ENCODE measurements around the gene PLEKHA7.
A peak's percentile ranks its signal among the peaks of the same experiment; 100 is the strongest.

The PLEKHA7 gene

DNA sequence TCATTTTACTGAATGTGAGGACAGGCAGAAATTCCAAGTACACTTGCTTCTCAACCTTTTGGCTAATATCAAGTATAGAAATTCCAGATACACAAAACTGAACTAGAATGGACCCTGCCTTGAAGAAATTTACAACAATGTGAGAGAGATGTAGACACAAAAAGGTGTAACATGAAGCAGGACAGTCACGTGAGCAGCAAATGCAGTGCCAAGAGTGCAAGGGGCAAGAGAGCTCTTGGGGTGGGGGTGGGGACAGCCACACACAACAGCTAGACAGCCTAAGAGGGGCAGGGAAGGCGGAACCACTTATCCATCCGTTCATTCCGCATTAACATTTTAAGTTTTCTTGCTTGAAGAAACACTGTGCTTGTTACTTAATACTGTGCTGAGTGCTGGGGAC is 28.9 kb downstream of the PLEKHA7 start:
- H3K4me3 ChIP-seq (replicated peaks; ENCODE audit: low read depth, low read length), result no peak overlapping the region
- TF ChIP-seq, protein P1, sequence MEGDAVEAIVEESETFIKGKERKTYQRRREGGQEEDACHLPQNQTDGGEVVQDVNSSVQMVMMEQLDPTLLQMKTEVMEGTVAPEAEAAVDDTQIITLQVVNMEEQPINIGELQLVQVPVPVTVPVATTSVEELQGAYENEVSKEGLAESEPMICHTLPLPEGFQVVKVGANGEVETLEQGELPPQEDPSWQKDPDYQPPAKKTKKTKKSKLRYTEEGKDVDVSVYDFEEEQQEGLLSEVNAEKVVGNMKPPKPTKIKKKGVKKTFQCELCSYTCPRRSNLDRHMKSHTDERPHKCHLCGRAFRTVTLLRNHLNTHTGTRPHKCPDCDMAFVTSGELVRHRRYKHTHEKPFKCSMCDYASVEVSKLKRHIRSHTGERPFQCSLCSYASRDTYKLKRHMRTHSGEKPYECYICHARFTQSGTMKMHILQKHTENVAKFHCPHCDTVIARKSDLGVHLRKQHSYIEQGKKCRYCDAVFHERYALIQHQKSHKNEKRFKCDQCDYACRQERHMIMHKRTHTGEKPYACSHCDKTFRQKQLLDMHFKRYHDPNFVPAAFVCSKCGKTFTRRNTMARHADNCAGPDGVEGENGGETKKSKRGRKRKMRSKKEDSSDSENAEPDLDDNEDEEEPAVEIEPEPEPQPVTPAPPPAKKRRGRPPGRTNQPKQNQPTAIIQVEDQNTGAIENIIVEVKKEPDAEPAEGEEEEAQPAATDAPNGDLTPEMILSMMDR (IDR thresholded peaks at IDR 0.05; ENCODE audit: low read length, missing control alignments), result no peak
- no peak for DNase-seq (ENCODE audit: low read depth)

DNA sequence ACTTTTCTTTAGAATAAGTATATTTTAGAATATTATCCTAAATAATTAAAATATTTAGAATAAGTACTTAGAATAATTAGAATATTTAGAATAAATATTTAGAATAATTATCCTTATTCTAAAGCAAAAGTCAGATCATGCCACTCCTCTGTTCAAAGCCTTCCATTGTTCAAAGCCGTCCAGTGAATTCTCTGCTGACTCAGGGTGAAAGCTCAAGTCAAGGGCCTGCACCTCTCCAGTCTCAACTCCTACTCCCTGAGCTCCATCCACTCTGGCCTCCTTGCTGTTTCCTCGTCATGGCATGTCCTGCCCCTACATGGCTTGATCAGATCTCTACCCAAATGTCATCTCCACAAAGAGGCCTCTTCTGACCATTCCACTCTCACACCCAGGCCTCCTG is 30.0 kb downstream of the PLEKHA7 start:
- H3K4me3 ChIP-seq (replicated peaks; ENCODE audit: low read depth, low read length), result no peak overlapping the region
- TF ChIP-seq, protein P1 (IDR thresholded peaks at IDR 0.05; ENCODE audit: low read length, missing control alignments), result no peak
- no peak for DNase-seq (ENCODE audit: low read depth)

DNA sequence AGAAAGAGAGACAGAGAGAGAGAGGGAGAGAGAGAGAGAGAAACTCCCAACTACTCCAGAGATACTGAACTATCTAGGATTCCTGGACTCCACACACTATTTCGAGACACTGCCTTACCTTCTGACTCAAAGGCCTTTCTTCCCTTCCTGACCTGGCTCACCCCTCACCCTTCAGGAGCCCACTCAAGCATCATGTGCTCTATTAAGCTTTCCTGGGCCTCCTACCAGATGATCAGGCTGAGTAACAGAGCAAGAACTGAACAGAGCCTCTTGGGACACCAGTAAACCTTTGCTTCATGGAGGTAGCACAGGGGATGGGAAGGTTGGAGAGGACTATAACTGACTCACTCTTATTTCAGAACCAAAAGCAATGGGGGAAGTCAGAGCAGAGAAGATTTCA is 31.4 kb downstream of the PLEKHA7 start:
- no peak for DNase-seq (ENCODE audit: low read depth)
- TF ChIP-seq, protein P1 (IDR thresholded peaks at IDR 0.05; ENCODE audit: low read length, missing control alignments), result no peak

DNA sequence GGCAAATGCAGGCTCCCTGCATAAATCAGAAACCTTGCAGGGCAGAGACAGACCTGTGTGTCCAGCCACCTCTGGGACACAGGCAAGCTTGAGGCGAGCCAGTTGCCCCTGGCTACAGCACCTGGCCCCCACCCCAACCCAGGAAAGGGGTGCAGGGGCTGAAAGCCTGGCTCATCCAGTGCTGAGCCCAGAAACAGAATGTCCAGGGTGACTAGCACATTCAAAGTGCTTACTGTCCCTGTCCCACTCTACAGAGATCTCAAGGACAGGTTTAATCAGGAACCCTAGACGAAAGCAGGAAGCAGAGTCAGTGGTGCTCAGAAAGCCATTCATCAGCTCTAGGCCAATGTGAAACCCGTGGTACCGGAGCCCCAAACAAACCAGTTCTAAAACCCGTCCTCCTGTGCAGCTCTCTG is 31.9 kb downstream of the PLEKHA7 start:
- no peak for DNase-seq (ENCODE audit: low read depth)
- H3K4me3 ChIP-seq (replicated peaks; ENCODE audit: low read depth, low read length), result no peak overlapping the region
- TF ChIP-seq, protein P1 (IDR thresholded peaks at IDR 0.05; ENCODE audit: low read length, missing control alignments), result no peak

More for the DNA sequence above, 31.4 kb downstream of the PLEKHA7 start:
- no peak overlapping the region for H3K4me3 ChIP-seq (replicated peaks; ENCODE audit: low read depth, low read length)

DNA sequence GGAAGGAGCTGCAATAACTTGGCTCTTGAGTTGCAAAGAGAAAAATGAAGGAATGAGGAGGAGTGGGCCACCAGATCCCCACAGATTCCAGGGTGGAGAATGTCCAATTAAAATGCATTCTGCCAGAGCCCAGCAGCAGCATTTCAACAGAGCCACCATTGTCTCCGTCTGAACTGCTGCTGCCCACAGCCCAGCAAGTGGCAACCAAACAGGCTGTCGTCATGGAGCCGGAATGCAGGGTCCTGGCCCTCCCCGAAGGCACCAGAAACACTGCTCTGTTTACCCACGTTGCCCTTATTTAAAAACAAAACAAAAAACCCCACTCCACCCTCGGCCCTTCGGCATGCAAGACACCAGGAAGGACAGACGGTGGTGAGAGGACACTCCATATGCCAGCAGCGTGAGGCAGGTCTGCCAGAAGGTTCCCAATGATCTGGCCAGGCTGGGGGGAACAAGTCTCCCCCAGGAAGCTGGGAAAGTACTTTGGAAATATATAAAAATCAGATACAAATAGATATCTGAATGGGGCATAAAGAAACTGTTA is 32.5 kb downstream of the PLEKHA7 start:
- H3K4me3 ChIP-seq (replicated peaks; ENCODE audit: low read depth, low read length), result no peak overlapping the region
- TF ChIP-seq, protein P1 (IDR thresholded peaks at IDR 0.05; ENCODE audit: low read length, missing control alignments), result no peak
- peak; percentile 55 for DNase-seq (ENCODE audit: low read depth)

DNA sequence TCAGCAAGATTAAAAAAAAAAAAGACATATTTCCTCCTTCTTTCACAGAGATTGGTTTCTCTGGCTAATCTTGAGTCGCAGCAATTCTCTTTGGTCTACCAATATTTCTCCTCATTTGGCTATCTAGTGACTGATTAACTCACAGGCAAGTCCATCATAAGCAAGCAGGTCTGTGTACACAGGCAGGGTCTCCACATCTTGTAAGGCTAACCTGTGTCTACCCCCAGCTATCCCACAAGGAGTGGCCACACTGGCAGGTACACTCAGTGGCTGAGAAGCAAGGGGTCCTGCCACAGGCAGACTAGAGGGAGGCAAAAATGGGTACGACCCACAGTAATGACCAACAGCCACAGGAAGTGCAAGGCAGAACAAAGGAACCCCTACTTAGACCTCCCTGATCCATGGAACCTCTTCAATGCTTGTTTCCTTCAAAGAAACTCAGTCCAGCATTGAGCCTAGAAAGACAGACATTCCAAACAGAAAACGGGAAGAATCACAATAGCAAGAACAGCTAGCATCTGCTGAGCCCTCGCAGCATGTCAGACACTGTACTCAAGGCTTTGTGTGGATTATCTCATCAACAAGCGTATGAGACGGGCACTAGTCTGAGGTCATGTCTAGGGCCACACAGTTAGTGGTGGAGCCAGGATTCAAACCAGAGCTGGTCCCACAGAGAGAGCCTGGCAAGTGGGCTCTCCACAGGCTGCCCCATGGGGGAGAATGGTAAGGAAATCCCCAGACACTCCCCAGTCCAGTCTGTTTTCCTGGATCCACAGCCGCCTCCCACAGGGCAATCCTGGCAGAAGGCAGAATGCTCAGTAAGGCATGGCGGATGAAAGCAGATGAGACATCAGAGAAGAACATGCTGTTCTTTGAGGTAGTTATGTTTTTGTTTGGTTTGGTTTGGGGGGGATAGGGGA is 34.3 kb downstream of the PLEKHA7 start:
- TF ChIP-seq, protein P1 (IDR thresholded peaks at IDR 0.05; ENCODE audit: low read length, missing control alignments), result no peak
- DNase-seq (ENCODE audit: low read depth), result no peak
- no peak overlapping the region for H3K4me3 ChIP-seq (replicated peaks; ENCODE audit: low read depth, low read length)
